GM12878 (cell line): Measurements from ENCODE around the gene TADA2A. TPM values are rescaled to one million over a fixed set of nuclear protein-coding genes. Genes with fewer than 3 reads are reported as not detected.

Source experiments
- ATAC-seq: fragments of 200-7000 bp; cut with Tn5 transposase; 3 replicates; pipeline ENCODE4 v1.9.1; 2020; ENCODE audit warnings: mild to moderate bottlenecking, moderate library complexity
- BruUV-seq: library from RNA; stranded (reverse); fragments of 400-500 nt; replicated peaks from 2 replicates; lab custom pipeline; 2021; lab: Mats Ljungman, UMichigan
- CTCF ChIA-PET: fragments of 300-600 bp; sonication (Branson Sonifier 250); formaldehyde crosslinking; extraction: SDS; loops from one replicate; lab custom pipeline; 2021; ENCODE audit warnings: inconsistent platforms; lab: Yijun Ruan, JAX
- POLR2A ChIA-PET: fragments of 350-600 bp; formaldehyde crosslinking; extraction: SDS; loops from one replicate; lab custom pipeline; 2021; ENCODE audit warnings: inconsistent platforms; lab: Charles Lee
- RAD21 ChIA-PET: fragments of 300-600 bp; sonication (Branson Sonifier 250); formaldehyde crosslinking; loops from one replicate; lab custom pipeline; 2023; ENCODE audit warnings: antibody characterized with exemption; ENCODE audit not compliant: unreplicated experiment; lab: Charles Lee
- SMC1A ChIA-PET: fragments of 300-600 bp; sonication (Branson Sonifier 250); formaldehyde crosslinking; loops from one replicate; lab custom pipeline; 2023; ENCODE audit not compliant: unreplicated experiment, uncharacterized antibody; lab: Charles Lee
- DNase-seq: peaks from one replicate; pipeline ENCODE4 v3.0.0-alpha.2; 2011; ENCODE audit warnings: low read depth, low spot score
- FAIRE-seq: peaks from 3 replicates; lab custom pipeline; 2011; peaks lifted over from hg19 to GRCh38; lab: Jason Lieb, UNC
- H2AFZ ChIP-seq: 2 replicates; pipeline ENCODE4 v1.6.0; 2011; ENCODE audit warnings: low read depth, low read length, control low read depth; ENCODE audit not compliant: control insufficient read depth
- H3K27ac ChIP-seq: 2 replicates; pipeline ENCODE4 v1.5.1; 2011; ENCODE audit warnings: control low read depth; ENCODE audit not compliant: control insufficient read depth, insufficient read depth
- H3K27me3 ChIP-seq, 2 experiments: replicated peaks in 1 of 2; 2 replicates each; pipeline versions ENCODE4 v1.6.0 to v1.6.1; 2011; ENCODE audit warnings: low read length in 1 of 2; ENCODE audit not compliant: control insufficient read depth in 2 of 2, insufficient read depth in 2 of 2
- H3K36me3 ChIP-seq, 2 experiments: 2 replicates each; pipeline ENCODE4 v1.5.1; 2011; ENCODE audit warnings: low read length in 1 of 2; ENCODE audit not compliant: control insufficient read depth in 2 of 2, insufficient read depth in 2 of 2
- H3K4me1 ChIP-seq: 2 replicates; pipeline ENCODE4 v1.6.1; 2011; ENCODE audit warnings: mild to moderate bottlenecking, low read length, moderate library complexity, mixed read lengths; ENCODE audit not compliant: control insufficient read depth, insufficient read depth
- H3K4me2 ChIP-seq: 2 replicates; pipeline ENCODE4 v1.6.0; 2011; ENCODE audit warnings: control low read depth; ENCODE audit not compliant: control insufficient read depth, insufficient read depth
- H3K4me3 ChIP-seq: fragments of 200-600 bp; sonication (generic); 2 replicates; pipeline ENCODE4 v1.5.1; 2016
- H3K79me2 ChIP-seq: 2 replicates; pipeline ENCODE4 v1.6.0; 2011; ENCODE audit warnings: low read length; ENCODE audit not compliant: control insufficient read depth, insufficient read depth
- H3K9ac ChIP-seq: 2 replicates; pipeline ENCODE4 v1.8.0; 2011; ENCODE audit warnings: low read length, control low read depth, mixed read lengths; ENCODE audit not compliant: control insufficient read depth, insufficient read depth
- H3K9me3 ChIP-seq: replicated peaks from 3 replicates; pipeline ENCODE4 v1.5.1; 2011; ENCODE audit warnings: mild to moderate bottlenecking, low read length; ENCODE audit not compliant: control insufficient read depth, insufficient read depth
- H4K20me1 ChIP-seq: 2 replicates; pipeline ENCODE4 v1.6.0; 2011; ENCODE audit not compliant: control insufficient read depth, insufficient read depth
- BCL11A ChIP-seq: IDR thresholded peaks from 2 replicates; pipeline ENCODE4 v1.6.1; 2011; ENCODE audit warnings: low read depth, low read length
- BCLAF1 ChIP-seq: fragments of 450-650 bp; IDR thresholded peaks from 2 replicates; pipeline ENCODE4 v1.6.1; 2017; ENCODE audit warnings: antibody characterized with exemption, mild to moderate bottlenecking, moderate library complexity
- EED ChIP-seq: sonication (generic); IDR thresholded peaks from 2 replicates; pipeline ENCODE4 v1.6.1; 2016; ENCODE audit warnings: antibody characterized with exemption, low read depth
- ETV6 ChIP-seq, 2 experiments: fragments of 450-650 bp in 1 of 2; IDR thresholded peaks in 1 of 2; conservative IDR thresholded peaks in 1 of 2; 2 replicates each; pipeline ENCODE4 v1.6.1; 2014; ENCODE audit warnings: antibody characterized with exemption in 1 of 2, borderline replicate concordance in 1 of 2, low read depth in 1 of 2, mild to moderate bottlenecking in 1 of 2, moderate library complexity in 1 of 2
- FOS ChIP-seq: IDR thresholded peaks from 3 replicates; pipeline ENCODE4 v1.6.1; 2011; ENCODE audit warnings: borderline replicate concordance; ENCODE audit not compliant: insufficient read length; ENCODE audit errors: extremely low read depth
- HDAC2 ChIP-seq: fragments of 200-600 bp; sonication (generic); IDR thresholded peaks from 2 replicates; pipeline ENCODE4 v1.6.1; 2017
- JUNB ChIP-seq: IDR thresholded peaks from 2 replicates; pipeline ENCODE4 v1.6.1; 2016; ENCODE audit warnings: antibody characterized with exemption, mild to moderate bottlenecking
- MLLT1 ChIP-seq: fragments of 450-650 bp; IDR thresholded peaks from 2 replicates; pipeline ENCODE4 v1.6.1; 2016; ENCODE audit warnings: mild to moderate bottlenecking
- RB1 ChIP-seq: fragments of 450-650 bp; formaldehyde crosslinking; IDR thresholded peaks from 2 replicates; pipeline ENCODE4 v1.6.1; 2017; ENCODE audit warnings: mild to moderate bottlenecking, borderline replicate concordance
- SPI1 ChIP-seq: IDR thresholded peaks from 2 replicates; pipeline ENCODE4 v1.6.1; 2011; ENCODE audit warnings: low read depth, mild to moderate bottlenecking, low read length, moderate library complexity, borderline replicate concordance; ENCODE audit not compliant: insufficient read depth
- SREBF2 ChIP-seq: IDR thresholded peaks from 2 replicates; pipeline ENCODE4 v1.6.1; 2012; ENCODE audit warnings: mild to moderate bottlenecking, low read length
- USF2 ChIP-seq: IDR thresholded peaks from 2 replicates; pipeline ENCODE4 v1.6.1; 2011; ENCODE audit warnings: low read depth, low read length, improper control_type of control experiment, borderline replicate concordance
- WGBS: methylation state at CpG from one replicate; pipeline ENCODE4 v1.1.6; 2016; ENCODE audit warnings: low lambda C conversion rate; ENCODE audit not compliant: insufficient replicate concordance, insufficient coverage; ENCODE audit errors: missing lambda C conversion rate; 5-methylcytosine and 5-hydroxymethylcytosine counted together
- in situ Hi-C: fragments of 300-500 bp; cut with MboI; formaldehyde crosslinking; loops from 9 replicates; pipeline ENCODE4 v1.14.3; 2018; ENCODE audit warnings: mixed read lengths
- intact Hi-C: fragments of 100-400 bp; cut with micrococcal nuclease; formaldehyde crosslinking; loops from one replicate; pipeline ENCODE4 v1.14.2; 2022; ENCODE audit not compliant: unreplicated experiment
- polyA plus RNA-seq, 11 experiments: library from polyadenylated mRNA; depleted of rRNA in 4 of 11; unstranded in 6 of 11; stranded (reverse) in 5 of 11; fragments of >200 nt; fragmentation: Nextera tagmentation in 4 of 11; fragmentation: Illumina TruSeq in 1 of 11; extraction: Ambion mirVana in 4 of 11; extraction: Trizol in 1 of 11; gene quantifications; 1 replicate in 1 of 11; 2 replicates in 10 of 11; pipeline versions ENCODE4 v1.2.1 to v1.2.3, GENCODE V29; 2011 to 2016; ENCODE audit warnings: inconsistent platforms in 2 of 11, missing spikeins in 2 of 11, low read depth in 1 of 11
- total RNA-seq, 4 experiments: library from RNA; depleted of rRNA in 3 of 4; stranded (reverse); fragments of >200 nt in 3 of 4; fragmentation: Illumina TruSeq in 1 of 4; extraction: Trizol in 1 of 4; gene quantifications; 2 replicates each; pipeline versions ENCODE4 v1.2.1 to v1.2.3, GENCODE V29; 2013 to 2021

The TADA2A gene
- total and polyA plus RNA-seq, 10 of the 15 experiments (the other 5 are each of a cell fraction or from before 2014, with no cell fraction given): 19.6 to 43.8 (median 34.1) TPM

- ChIA-PET SMC1A (interaction anchor here (6.3 kb wide), 1 partner anchor 18 kb away, joined by 81 read pairs; the partner anchor contains the start of gene C17orf78), POLR2A (interaction anchor here (1.1 to 1.3 kb wide), 2 partner anchors 19 to 53 kb away, joined by 3 to 4 read pairs; no protein-coding TSS in a partner anchor), CTCF (interaction anchor here (2.8 to 4.3 kb wide), 3 partner anchors 12 to 20 kb away, joined by 15 to 54 read pairs (median 25); partner anchors contain the start of gene C17orf78), RAD21 (interaction anchor here (0.9 to 6.4 kb wide), 2 partner anchors 13 to 17 kb away, joined by 3 to 65 read pairs; partner anchors contain the start of gene C17orf78)
- H3K4me3 ChIP-seq: no peak overlapping the region
- H3K36me3 ChIP-seq: no peaks in the 10 kb centered on the region
- peaks cover 26% of the 10 kb centered on the region for H3K4me1 ChIP-seq
- WGBS: 96% methylated on average over 7 of the region's 7 CpGs
- no peak for DNase-seq
- H4K20me1 ChIP-seq: no peaks in the 10 kb centered on the region
- H3K9me3 ChIP-seq: no peaks in the 10 kb centered on the region
- no peak overlapping the region for H3K27ac ChIP-seq
- H3K79me2 ChIP-seq: no peaks in the 10 kb centered on the region
- BruUV-seq: no TSS peak
- ATAC-seq: no peak
- in situ Hi-C loops (no loop called here), intact Hi-C loops (no loop called here)
- H3K27me3 ChIP-seq: no peaks in the 10 kb centered on the region
- no peak overlapping the region for H3K4me2 ChIP-seq
- H3K9ac ChIP-seq: no peak overlapping the region
- TF ChIP-seq FOS (no peak), ETV6 (conservative IDR thresholded peaks at IDR 0.05 in 1 of 2, IDR thresholded peaks at IDR 0.05 in 1 of 2; ENCODE audit: borderline replicate concordance in 1 of 2, low read depth in 1 of 2) (no peak), SREBF2 (no peak), JUNB (no peak), SPI1 (no peak), EED (no peak), BCL11A (no peak), BCLAF1 (no peak), RB1 (no peak), HDAC2 (no peak), USF2 (no peak), MLLT1 (no peak)
- H2AFZ ChIP-seq: no peak overlapping the region
- FAIRE-seq: no peak
Observed at GRCh38 chr17:37393352-37393751, 13.3 kb upstream of the TADA2A start.
